HepG2 (cell line): Measurements from ENCODE around the gene PPP1R15A. TPM values are rescaled to one million over a fixed set of nuclear protein-coding genes. Genes with fewer than 3 reads are reported as not detected.

Source experiments
- AHDC1 ChIP-seq: sonication (generic); formaldehyde crosslinking; IDR thresholded peaks from 2 replicates; pipeline ENCODE4 v1.5.1; 2020; ENCODE audit warnings: mild to moderate bottlenecking, missing genetic modification reagents, borderline replicate concordance
- E2F5 ChIP-seq: sonication (generic); formaldehyde crosslinking; conservative IDR thresholded peaks from 2 replicates; pipeline ENCODE4 v1.4.0; 2020; ENCODE audit warnings: missing genetic modification reagents
- FOSL1 ChIP-seq: sonication (generic); formaldehyde crosslinking; IDR thresholded peaks from 2 replicates; pipeline ENCODE4 v1.9.0; 2021; ENCODE audit warnings: missing genetic modification reagents, borderline replicate concordance
- GATAD2A ChIP-seq: IDR thresholded peaks from 2 replicates; pipeline ENCODE4 v1.6.1; 2016
- HMG20A ChIP-seq: IDR thresholded peaks from 2 replicates; pipeline ENCODE4 v1.6.1; 2016; ENCODE audit warnings: borderline replicate concordance
- KDM2A ChIP-seq: sonication (generic); formaldehyde crosslinking; IDR thresholded peaks from 2 replicates; pipeline ENCODE4 v1.4.0; 2020; ENCODE audit warnings: low read depth, missing genetic modification reagents, borderline replicate concordance
- NFKBIZ ChIP-seq: IDR thresholded peaks from 2 replicates; pipeline ENCODE4 v1.6.1; 2018; ENCODE audit warnings: missing genetic modification reagents, missing compliant biosample characterization
- UBTF ChIP-seq: sonication (generic); formaldehyde crosslinking; IDR thresholded peaks from 2 replicates; pipeline ENCODE4 v1.4.0; 2020; ENCODE audit warnings: mild to moderate bottlenecking, missing genetic modification reagents
- ZBTB7A ChIP-seq: sonication (generic); formaldehyde crosslinking; IDR thresholded peaks from 2 replicates; pipeline ENCODE4 v1.8.0; 2022; ENCODE audit warnings: mild to moderate bottlenecking, missing genetic modification reagents
- ZNF207 ChIP-seq: fragments of 450-650 bp; IDR thresholded peaks from 2 replicates; pipeline ENCODE4 v1.6.1; 2016; ENCODE audit warnings: antibody characterized with exemption, borderline replicate concordance
- ZNF350 ChIP-seq: sonication (generic); formaldehyde crosslinking; IDR thresholded peaks from 2 replicates; pipeline ENCODE4 v1.4.0; 2020; ENCODE audit warnings: mild to moderate bottlenecking, low read depth, missing genetic modification reagents, borderline replicate concordance
- ZNF660 ChIP-seq: sonication (generic); formaldehyde crosslinking; IDR thresholded peaks from 2 replicates; pipeline ENCODE4 v1.5.1; 2020; ENCODE audit warnings: mild to moderate bottlenecking, low read depth, missing genetic modification reagents, borderline replicate concordance
- polyA plus RNA-seq, 8 experiments: library from polyadenylated mRNA; depleted of rRNA in 3 of 8; stranded (reverse) in 7 of 8; unstranded in 1 of 8; fragments of >200 nt; fragmentation: Illumina TruSeq in 4 of 8; extraction: Trizol in 4 of 8; gene quantifications; 2 replicates each; pipeline versions ENCODE4 v1.2.1 to v1.2.3, GENCODE V29; 2011 to 2016; ENCODE audit warnings: low read depth in 4 of 8, missing spikeins in 1 of 8, mixed read lengths in 1 of 8; ENCODE audit not compliant: insufficient read depth in 1 of 8
- total RNA-seq, 5 experiments: library from RNA; depleted of rRNA; stranded (reverse); fragments of >200 nt; fragmentation: Illumina TruSeq; extraction: Trizol; gene quantifications; 2 replicates each; pipeline ENCODE4 v1.2.3, GENCODE V29; 2016; ENCODE audit warnings: low read depth in 1 of 5
- TF ChIP-seq, protein P1 (sequence below): sonication (generic); formaldehyde crosslinking; IDR thresholded peaks from 2 replicates; pipeline ENCODE4 v1.4.0; 2020; ENCODE audit warnings: mild to moderate bottlenecking, missing genetic modification reagents, borderline replicate concordance
- TF ChIP-seq, protein P2 (sequence below): sonication (generic); formaldehyde crosslinking; IDR thresholded peaks from 2 replicates; pipeline ENCODE4 v1.8.0; 2022; ENCODE audit warnings: mild to moderate bottlenecking, missing genetic modification reagents

The PPP1R15A gene
- total and polyA plus RNA-seq, 2 of the 13 experiments (the other 11 are each of a cell fraction or from before 2014, with no cell fraction given) = 15.6 to 18.5 TPM

DNA sequence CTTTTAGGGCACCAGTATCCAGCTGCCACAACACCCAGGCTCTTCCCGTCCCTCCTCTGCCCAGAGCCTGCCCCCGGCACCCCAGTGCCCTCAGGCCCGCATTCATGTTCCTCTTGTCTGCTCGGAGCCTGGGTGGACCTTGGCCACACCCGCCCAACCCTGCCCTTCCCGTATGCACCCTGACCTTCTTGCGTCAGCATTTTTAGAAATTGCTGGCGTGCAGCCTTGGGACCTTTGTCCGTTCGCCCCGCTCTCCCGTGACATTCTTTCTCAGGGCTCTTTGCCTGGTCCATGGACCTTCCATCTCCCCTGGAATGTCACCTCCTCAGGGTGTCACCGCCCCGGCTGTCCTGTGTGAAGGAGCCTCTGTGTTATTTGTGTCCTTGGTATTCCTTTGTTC, 35.5 kb downstream of the PPP1R15A start (continued):
- TF ChIP-seq, protein P1, sequence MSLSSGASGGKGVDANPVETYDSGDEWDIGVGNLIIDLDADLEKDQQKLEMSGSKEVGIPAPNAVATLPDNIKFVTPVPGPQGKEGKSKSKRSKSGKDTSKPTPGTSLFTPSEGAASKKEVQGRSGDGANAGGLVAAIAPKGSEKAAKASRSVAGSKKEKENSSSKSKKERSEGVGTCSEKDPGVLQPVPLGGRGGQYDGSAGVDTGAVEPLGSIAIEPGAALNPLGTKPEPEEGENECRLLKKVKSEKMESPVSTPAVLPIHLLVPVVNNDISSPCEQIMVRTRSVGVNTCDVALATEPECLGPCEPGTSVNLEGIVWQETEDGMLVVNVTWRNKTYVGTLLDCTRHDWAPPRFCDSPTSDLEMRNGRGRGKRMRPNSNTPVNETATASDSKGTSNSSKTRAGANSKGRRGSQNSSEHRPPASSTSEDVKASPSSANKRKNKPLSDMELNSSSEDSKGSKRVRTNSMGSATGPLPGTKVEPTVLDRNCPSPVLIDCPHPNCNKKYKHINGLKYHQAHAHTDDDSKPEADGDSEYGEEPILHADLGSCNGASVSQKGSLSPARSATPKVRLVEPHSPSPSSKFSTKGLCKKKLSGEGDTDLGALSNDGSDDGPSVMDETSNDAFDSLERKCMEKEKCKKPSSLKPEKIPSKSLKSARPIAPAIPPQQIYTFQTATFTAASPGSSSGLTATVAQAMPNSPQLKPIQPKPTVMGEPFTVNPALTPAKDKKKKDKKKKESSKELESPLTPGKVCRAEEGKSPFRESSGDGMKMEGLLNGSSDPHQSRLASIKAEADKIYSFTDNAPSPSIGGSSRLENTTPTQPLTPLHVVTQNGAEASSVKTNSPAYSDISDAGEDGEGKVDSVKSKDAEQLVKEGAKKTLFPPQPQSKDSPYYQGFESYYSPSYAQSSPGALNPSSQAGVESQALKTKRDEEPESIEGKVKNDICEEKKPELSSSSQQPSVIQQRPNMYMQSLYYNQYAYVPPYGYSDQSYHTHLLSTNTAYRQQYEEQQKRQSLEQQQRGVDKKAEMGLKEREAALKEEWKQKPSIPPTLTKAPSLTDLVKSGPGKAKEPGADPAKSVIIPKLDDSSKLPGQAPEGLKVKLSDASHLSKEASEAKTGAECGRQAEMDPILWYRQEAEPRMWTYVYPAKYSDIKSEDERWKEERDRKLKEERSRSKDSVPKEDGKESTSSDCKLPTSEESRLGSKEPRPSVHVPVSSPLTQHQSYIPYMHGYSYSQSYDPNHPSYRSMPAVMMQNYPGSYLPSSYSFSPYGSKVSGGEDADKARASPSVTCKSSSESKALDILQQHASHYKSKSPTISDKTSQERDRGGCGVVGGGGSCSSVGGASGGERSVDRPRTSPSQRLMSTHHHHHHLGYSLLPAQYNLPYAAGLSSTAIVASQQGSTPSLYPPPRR (CRISPR knock-in tag) = peak; percentile 78
- peak; percentile 31; the same call in 1 of the 2 replicates for TF ChIP-seq HMG20A
- TF ChIP-seq NFKBIZ (CRISPR knock-in tag) = no peak
- no peak for TF ChIP-seq ZNF207
- TF ChIP-seq UBTF (CRISPR knock-in tag) = peak; percentile 46
- TF ChIP-seq ZBTB7A (CRISPR knock-in tag) = no peak
- TF ChIP-seq ZNF660 = no peak
- TF ChIP-seq E2F5 (CRISPR knock-in tag) = no peak
- no peak for TF ChIP-seq AHDC1 (CRISPR knock-in tag)
- TF ChIP-seq, protein P2, sequence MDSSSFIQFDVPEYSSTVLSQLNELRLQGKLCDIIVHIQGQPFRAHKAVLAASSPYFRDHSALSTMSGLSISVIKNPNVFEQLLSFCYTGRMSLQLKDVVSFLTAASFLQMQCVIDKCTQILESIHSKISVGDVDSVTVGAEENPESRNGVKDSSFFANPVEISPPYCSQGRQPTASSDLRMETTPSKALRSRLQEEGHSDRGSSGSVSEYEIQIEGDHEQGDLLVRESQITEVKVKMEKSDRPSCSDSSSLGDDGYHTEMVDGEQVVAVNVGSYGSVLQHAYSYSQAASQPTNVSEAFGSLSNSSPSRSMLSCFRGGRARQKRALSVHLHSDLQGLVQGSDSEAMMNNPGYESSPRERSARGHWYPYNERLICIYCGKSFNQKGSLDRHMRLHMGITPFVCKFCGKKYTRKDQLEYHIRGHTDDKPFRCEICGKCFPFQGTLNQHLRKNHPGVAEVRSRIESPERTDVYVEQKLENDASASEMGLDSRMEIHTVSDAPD = no peak
- TF ChIP-seq GATAD2A (CRISPR knock-in tag) = peak; percentile 79
- no peak for TF ChIP-seq FOSL1
- peak; percentile 42; the same call in 1 of the 2 replicates for TF ChIP-seq KDM2A (CRISPR knock-in tag)
- TF ChIP-seq ZNF350 (CRISPR knock-in tag) = peak; percentile 73; the same call in 1 of the 2 replicates
